Rectal smooth muscle tissue (tissue), 1 donor: ENCODE data around the gene APBB2.
A peak's percentile ranks its signal among the peaks of the same experiment; 100 is the strongest.
"Not testable (repeated sequence)": the region's sequence is repeated elsewhere in the genome, so short reads cannot be mapped to it uniquely, and the experiment has no call there.

Experiments used
- H3K27ac ChIP-seq: one replicate; pipeline ENCODE4 v1.7.0; 2013; ENCODE audit warnings: low read depth, low read length, inconsistent platforms
- H3K27me3 ChIP-seq: one replicate; pipeline ENCODE4 v1.7.0; 2013; ENCODE audit warnings: low read length; ENCODE audit not compliant: control insufficient read depth, insufficient read depth
- H3K36me3 ChIP-seq: one replicate; pipeline ENCODE4 v1.7.0; 2013; ENCODE audit warnings: low read length; ENCODE audit not compliant: control insufficient read depth, insufficient read depth
- H3K4me1 ChIP-seq: one replicate; pipeline ENCODE4 v1.7.0; 2013; ENCODE audit warnings: low read length; ENCODE audit not compliant: control insufficient read depth, insufficient read depth
- H3K4me3 ChIP-seq: one replicate; pipeline ENCODE4 v1.7.0; 2013; ENCODE audit warnings: low read length
- H3K9ac ChIP-seq: one replicate; pipeline ENCODE4 v1.7.0; 2013; ENCODE audit warnings: low read length

The APBB2 gene

GRCh38 chr4:41147570-41147969, 66.8 kb downstream of the APBB2 start:
- H3K4me3 ChIP-seq, H3K36me3 ChIP-seq, H3K27me3 ChIP-seq, H3K9ac ChIP-seq, H3K27ac ChIP-seq: not testable (repeated sequence)
- H3K4me1 ChIP-seq, result peaks cover 20% of the 10 kb centered on the region

GRCh38 chr4:41146716-41147506, 67.4 kb downstream of the APBB2 start:
- Histone ChIP-seq H3K9ac (no peak overlapping the region), H3K27ac (peak overlapping the region; percentile 32), H3K36me3 (no peaks in the 10 kb centered on the region), H3K4me1 (peaks cover 27% of the 10 kb centered on the region), H3K27me3 (no peaks in the 10 kb centered on the region), H3K4me3 (no peak overlapping the region)

GRCh38 chr4:41146196-41146595, 68.1 kb downstream of the APBB2 start:
- Histone ChIP-seq H3K4me1 (peaks cover 29% of the 10 kb centered on the region), H3K27me3 (no peaks in the 10 kb centered on the region), H3K27ac (peak overlapping the region; percentile 4), H3K36me3 (no peaks in the 10 kb centered on the region), H3K9ac (no peak overlapping the region), H3K4me3 (no peak overlapping the region)

GRCh38 chr4:41145571-41146078, 68.7 kb downstream of the APBB2 start:
- Histone ChIP-seq H3K36me3 (no peaks in the 10 kb centered on the region), H3K27me3 (no peaks in the 10 kb centered on the region), H3K9ac (no peak overlapping the region), H3K4me3 (no peak overlapping the region), H3K27ac (peak overlapping the region; percentile 18), H3K4me1 (peaks cover 29% of the 10 kb centered on the region)

- Histone ChIP-seq H3K9ac (no peak overlapping the region), H3K27me3 (no peaks in the 10 kb centered on the region), H3K27ac (peak overlapping the region; percentile 80), H3K4me1 (peaks cover 29% of the 10 kb centered on the region), H3K36me3 (no peaks in the 10 kb centered on the region), H3K4me3 (no peak overlapping the region)
Observed at GRCh38 chr4:41144812-41145211, 69.5 kb downstream of the APBB2 start.

- no peak overlapping the region for H3K4me3 ChIP-seq
- H3K27ac ChIP-seq, result peak overlapping the region; percentile 80
- peaks cover 29% of the 10 kb centered on the region for H3K4me1 ChIP-seq
- no peak overlapping the region for H3K9ac ChIP-seq
- no peaks in the 10 kb centered on the region for H3K36me3 ChIP-seq
- no peaks in the 10 kb centered on the region for H3K27me3 ChIP-seq
Observed at GRCh38 chr4:41144040-41144379, 70.3 kb downstream of the APBB2 start.

GRCh38 chr4:41143311-41144039, 70.9 kb downstream of the APBB2 start:
- Histone ChIP-seq H3K27me3 (no peaks in the 10 kb centered on the region), H3K4me3 (peak overlapping the region; percentile 3), H3K4me1 (peaks cover 29% of the 10 kb centered on the region), H3K27ac (peak overlapping the region; percentile 80), H3K9ac (no peak overlapping the region), H3K36me3 (no peaks in the 10 kb centered on the region)

GRCh38 chr4:41142376-41143310, 71.7 kb downstream of the APBB2 start:
- H3K27me3 ChIP-seq, result no peaks in the 10 kb centered on the region
- H3K36me3 ChIP-seq, result no peaks in the 10 kb centered on the region
- H3K9ac ChIP-seq, result no peak overlapping the region
- H3K4me1 ChIP-seq, result peaks cover 29% of the 10 kb centered on the region
- peak overlapping the region; percentile 7 for H3K4me3 ChIP-seq
- peak overlapping the region; percentile 80 for H3K27ac ChIP-seq

GRCh38 chr4:41141900-41142299, 72.4 kb downstream of the APBB2 start:
- no peak overlapping the region for H3K4me3 ChIP-seq
- peak overlapping the region; percentile 80 for H3K27ac ChIP-seq
- peaks cover 29% of the 10 kb centered on the region for H3K4me1 ChIP-seq

GRCh38 chr4:41140410-41140809, 73.9 kb downstream of the APBB2 start:
- peaks cover 29% of the 10 kb centered on the region for H3K4me1 ChIP-seq
- H3K27me3 ChIP-seq, result no peaks in the 10 kb centered on the region
- no peak overlapping the region for H3K4me3 ChIP-seq
- H3K27ac ChIP-seq, result no peak overlapping the region
- no peaks in the 10 kb centered on the region for H3K36me3 ChIP-seq
- H3K9ac ChIP-seq, result no peak overlapping the region

More at GRCh38 chr4:41141900-41142299, 72.4 kb downstream of the APBB2 start:
- H3K27me3 ChIP-seq, result no peaks in the 10 kb centered on the region
- H3K9ac ChIP-seq, result no peak overlapping the region
- H3K36me3 ChIP-seq, result no peaks in the 10 kb centered on the region

- Histone ChIP-seq H3K27me3 (no peaks in the 10 kb centered on the region), H3K4me1 (peaks cover 12% of the 10 kb centered on the region)
Observed at GRCh38 chr4:41137879-41138278, 76.5 kb downstream of the APBB2 start.

GRCh38 chr4:41136456-41136855, 77.9 kb downstream of the APBB2 start:
- no peaks in the 10 kb centered on the region for H3K4me1 ChIP-seq
- H3K9ac ChIP-seq, result no peak overlapping the region
- H3K27ac ChIP-seq, result no peak overlapping the region
- H3K36me3 ChIP-seq, result no peaks in the 10 kb centered on the region
- H3K27me3 ChIP-seq, result no peaks in the 10 kb centered on the region
- no peak overlapping the region for H3K4me3 ChIP-seq

More at GRCh38 chr4:41137879-41138278, 76.5 kb downstream of the APBB2 start:
- Histone ChIP-seq H3K27ac (no peak overlapping the region), H3K4me3 (no peak overlapping the region), H3K9ac (no peak overlapping the region), H3K36me3 (no peaks in the 10 kb centered on the region)
